Heart left ventricle (tissue), 13 donors: Measurements from ENCODE around the gene DEPDC1B.

Source experiments
- POLR2A ChIP-seq, 2 donors: fragments of 450-650 bp; IDR thresholded peaks; one replicate each; pipeline ENCODE4 v1.6.1; 2017; ENCODE audit warnings: antibody characterized with exemption in 2 of 2, mild to moderate bottlenecking in 2 of 2, moderate library complexity in 2 of 2
- TF ChIP-seq, protein P1 (sequence below), 12 donors: fragments of 200-600 bp; sonication (generic) in 4 of 12; IDR thresholded peaks; one replicate each; pipeline versions ENCODE4 v1.5.0 to v1.8.0; 2018 to 2022; ENCODE audit warnings: antibody characterized with exemption in 12 of 12, mild to moderate bottlenecking in 5 of 12
- donor health status: ischemic (EF 13 %, LVEDD 7.1; RV severe dilation, severe dysfunction).
- donor health status: DM: no; HTN: yes; CAD: no.
- donor health status: DM: no; HTN: no; CAD: no.
- donor health status: ischemic (EF 25% LVEDD 6.9; RV normal size, moderate dysfunction).
- donor health status: ischemic (EF 25% LVEDD 5.7; RV mildly dilated, moderate dysfunction).
- donor health status: ischemic (EF 35%, LVEDD 5.7; RV mildly dilated, moderate dysfunction).
- donor health status: nonischemic (EF 11% LVEDD 7.7; RV severe dilation, severe dysfunction).
- donor health status: DM: yes; HTN: yes; CAD: no.
- donor health status: PGD.
- donor health status: ischemic (EF 29% LVEDD 5.4; RV normal size, mild dysfunction).
- donor health status: nonischemic (EF 23%, LVEDD 6.1; RV moderate dilation, normal function).

- TF ChIP-seq, protein P1, sequence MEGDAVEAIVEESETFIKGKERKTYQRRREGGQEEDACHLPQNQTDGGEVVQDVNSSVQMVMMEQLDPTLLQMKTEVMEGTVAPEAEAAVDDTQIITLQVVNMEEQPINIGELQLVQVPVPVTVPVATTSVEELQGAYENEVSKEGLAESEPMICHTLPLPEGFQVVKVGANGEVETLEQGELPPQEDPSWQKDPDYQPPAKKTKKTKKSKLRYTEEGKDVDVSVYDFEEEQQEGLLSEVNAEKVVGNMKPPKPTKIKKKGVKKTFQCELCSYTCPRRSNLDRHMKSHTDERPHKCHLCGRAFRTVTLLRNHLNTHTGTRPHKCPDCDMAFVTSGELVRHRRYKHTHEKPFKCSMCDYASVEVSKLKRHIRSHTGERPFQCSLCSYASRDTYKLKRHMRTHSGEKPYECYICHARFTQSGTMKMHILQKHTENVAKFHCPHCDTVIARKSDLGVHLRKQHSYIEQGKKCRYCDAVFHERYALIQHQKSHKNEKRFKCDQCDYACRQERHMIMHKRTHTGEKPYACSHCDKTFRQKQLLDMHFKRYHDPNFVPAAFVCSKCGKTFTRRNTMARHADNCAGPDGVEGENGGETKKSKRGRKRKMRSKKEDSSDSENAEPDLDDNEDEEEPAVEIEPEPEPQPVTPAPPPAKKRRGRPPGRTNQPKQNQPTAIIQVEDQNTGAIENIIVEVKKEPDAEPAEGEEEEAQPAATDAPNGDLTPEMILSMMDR (IDR thresholded peaks at IDR 0.05) = no peak
- no peak for TF ChIP-seq POLR2A (IDR thresholded peaks at IDR 0.05)
Measured at GRCh38 chr5:60675286-60675685, 24.7 kb downstream of the DEPDC1B start.
